Measurements from ENCODE around the gene AKIP1. TPM values are rescaled to one million over a fixed set of nuclear protein-coding genes. Genes with fewer than 3 reads are reported as not detected.
"Not testable (repeated sequence)": the region's sequence is repeated elsewhere in the genome, so short reads cannot be mapped to it uniquely, and the experiment has no call there.

Gene AKIP1
- polyA plus RNA-seq, 3 donors, result 8.7 to 18.9 (median 18.7) TPM

DNA sequence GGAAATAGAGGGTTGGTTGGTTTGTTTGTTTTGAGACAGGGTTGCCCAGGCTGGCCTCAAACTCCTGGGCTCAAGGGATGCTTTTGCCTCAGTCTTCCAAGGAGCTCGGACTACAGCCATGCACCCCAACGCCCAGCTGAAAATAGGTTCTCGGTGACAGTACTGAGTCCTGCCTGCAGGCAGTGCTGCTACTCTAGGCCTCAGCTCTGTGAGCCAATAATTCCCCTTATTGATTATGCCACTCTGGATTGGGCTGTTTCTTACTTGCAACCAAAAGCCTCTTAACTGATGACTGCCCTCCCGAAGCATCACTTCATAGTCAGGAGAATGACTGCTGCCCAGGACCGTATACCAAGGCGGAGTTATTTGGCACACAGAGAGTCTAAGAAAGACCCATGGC is 22.9 kb downstream of the AKIP1 start:
- intact Hi-C loops (cut with micrococcal nuclease), result no loop called here
- H3K36me3 Mint-ChIP-seq, result no peaks in the 10 kb centered on the region
- Histone ChIP-seq H2AFZ (ENCODE audit: insufficient read depth, low read depth, low read length, poor library complexity, severe bottlenecking) (no peak overlapping the region), H3K79me2 (ENCODE audit: insufficient read depth, low read length) (no peaks in the 10 kb centered on the region), H3K27me3 (ENCODE audit: control insufficient read depth in 2 of 2, insufficient read depth in 2 of 2, low read length in 2 of 2) (no peaks in the 10 kb centered on the region), H3K4me1 (ENCODE audit: control insufficient read depth in 1 of 2, insufficient read depth in 2 of 2, low read length in 2 of 2) (no peaks in the 10 kb centered on the region), H3K4me2 (replicated peaks; ENCODE audit: extremely low read depth, low read length, poor library complexity, severe bottlenecking) (no peak overlapping the region), H3K27ac (ENCODE audit: low read depth in 1 of 2, low read length in 2 of 2) (no peak overlapping the region), H3K4me3 (replicated peaks in 1 of 3; ENCODE audit: low read depth in 2 of 3, low read length in 3 of 3) (no peak overlapping the region), H3K9ac (ENCODE audit: insufficient read depth, low read length, poor library complexity, severe bottlenecking) (no peak overlapping the region), H3K9me3 (replicated peaks in 1 of 2; ENCODE audit: control insufficient read depth in 1 of 2, insufficient read depth in 1 of 2, low read length in 2 of 2) (no peaks in the 10 kb centered on the region), H3K36me3 (replicated peaks in 1 of 2; ENCODE audit: control insufficient read depth in 1 of 2, insufficient read depth in 2 of 2, low read length in 2 of 2) (no peaks in the 10 kb centered on the region), H4K20me1 (ENCODE audit: insufficient read depth, low read length) (no peaks in the 10 kb centered on the region)
- H3K9me3 Mint-ChIP-seq, result no peaks in the 10 kb centered on the region
- peaks cover 0 to 5% (median 2%) of the 10 kb centered on the region in 3 donors for H3K27me3 Mint-ChIP-seq (ENCODE audit: low read depth in 3 of 3)
- no peak overlapping the region for H3K4me3 Mint-ChIP-seq
- WGBS (ENCODE audit: insufficient coverage), result 94% methylated on average over 6 of the region's 6 CpGs
- no peak for DNase-seq
- H3K4me1 Mint-ChIP-seq, result no peaks in the 10 kb centered on the region
- TF ChIP-seq, protein P1, sequence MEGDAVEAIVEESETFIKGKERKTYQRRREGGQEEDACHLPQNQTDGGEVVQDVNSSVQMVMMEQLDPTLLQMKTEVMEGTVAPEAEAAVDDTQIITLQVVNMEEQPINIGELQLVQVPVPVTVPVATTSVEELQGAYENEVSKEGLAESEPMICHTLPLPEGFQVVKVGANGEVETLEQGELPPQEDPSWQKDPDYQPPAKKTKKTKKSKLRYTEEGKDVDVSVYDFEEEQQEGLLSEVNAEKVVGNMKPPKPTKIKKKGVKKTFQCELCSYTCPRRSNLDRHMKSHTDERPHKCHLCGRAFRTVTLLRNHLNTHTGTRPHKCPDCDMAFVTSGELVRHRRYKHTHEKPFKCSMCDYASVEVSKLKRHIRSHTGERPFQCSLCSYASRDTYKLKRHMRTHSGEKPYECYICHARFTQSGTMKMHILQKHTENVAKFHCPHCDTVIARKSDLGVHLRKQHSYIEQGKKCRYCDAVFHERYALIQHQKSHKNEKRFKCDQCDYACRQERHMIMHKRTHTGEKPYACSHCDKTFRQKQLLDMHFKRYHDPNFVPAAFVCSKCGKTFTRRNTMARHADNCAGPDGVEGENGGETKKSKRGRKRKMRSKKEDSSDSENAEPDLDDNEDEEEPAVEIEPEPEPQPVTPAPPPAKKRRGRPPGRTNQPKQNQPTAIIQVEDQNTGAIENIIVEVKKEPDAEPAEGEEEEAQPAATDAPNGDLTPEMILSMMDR (IDR thresholded peaks at IDR 0.05), result no peak
- no peak overlapping the region for H3K27ac Mint-ChIP-seq

DNA sequence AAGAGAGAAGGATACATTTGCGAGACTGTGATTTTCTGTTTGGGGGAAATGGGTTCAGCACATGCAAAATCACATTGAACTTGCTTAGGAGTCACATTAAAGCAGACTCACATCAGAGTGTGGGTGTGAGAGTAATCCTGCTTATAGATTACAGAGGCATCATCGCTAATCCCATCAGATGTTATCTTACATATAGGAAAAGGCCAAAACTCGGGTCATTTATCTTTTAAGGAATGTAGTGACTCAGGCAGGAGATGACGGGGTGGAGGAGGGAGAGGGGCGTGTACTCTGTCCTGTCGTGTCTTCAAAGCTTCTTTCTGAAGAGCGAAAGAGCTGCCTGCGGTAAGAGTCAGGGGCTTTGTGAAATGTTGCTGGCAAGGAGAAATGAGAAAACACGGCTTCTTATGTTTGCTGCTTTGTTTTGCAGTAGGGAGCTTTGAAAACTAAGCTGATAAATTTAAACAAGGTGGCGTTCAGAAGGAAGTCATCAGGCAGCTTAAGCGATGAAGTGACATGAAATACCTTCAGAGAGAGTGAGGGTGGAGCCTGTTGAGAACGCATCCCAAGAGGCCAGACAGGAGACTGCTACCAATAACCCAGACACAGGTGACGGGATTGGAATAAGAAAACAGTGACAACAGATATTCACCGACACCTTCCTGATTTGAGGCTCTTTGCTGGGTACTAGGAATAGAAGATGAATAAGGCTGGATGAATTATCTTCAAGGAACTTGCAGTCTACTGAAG is 23.9 kb downstream of the AKIP1 start:
- TF ChIP-seq, protein P1 (IDR thresholded peaks at IDR 0.05), result no peak
- Mint-ChIP-seq H3K36me3 (no peaks in the 10 kb centered on the region), H3K27me3 (ENCODE audit: low read depth in 3 of 3) (peaks cover 0 to 2% (median 2%) of the 10 kb centered on the region in 3 donors), H3K4me3 (no peak overlapping the region), H3K9me3 (no peaks in the 10 kb centered on the region), H3K27ac (no peak overlapping the region), H3K4me1 (no peaks in the 10 kb centered on the region)
- Histone ChIP-seq H3K79me2 (ENCODE audit: insufficient read depth, low read length) (no peaks in the 10 kb centered on the region), H3K36me3 (replicated peaks in 1 of 2; ENCODE audit: control insufficient read depth in 1 of 2, insufficient read depth in 2 of 2, low read length in 2 of 2) (no peaks in the 10 kb centered on the region), H3K27ac (ENCODE audit: low read depth in 1 of 2, low read length in 2 of 2) (no peak overlapping the region), H3K9ac (ENCODE audit: insufficient read depth, low read length, poor library complexity, severe bottlenecking) (no peak overlapping the region), H3K4me2 (replicated peaks; ENCODE audit: extremely low read depth, low read length, poor library complexity, severe bottlenecking) (no peak overlapping the region), H3K4me1 (ENCODE audit: control insufficient read depth in 1 of 2, insufficient read depth in 2 of 2, low read length in 2 of 2) (no peaks in the 10 kb centered on the region), H3K9me3 (replicated peaks in 1 of 2; ENCODE audit: control insufficient read depth in 1 of 2, insufficient read depth in 1 of 2, low read length in 2 of 2) (no peaks in the 10 kb centered on the region), H2AFZ (ENCODE audit: insufficient read depth, low read depth, low read length, poor library complexity, severe bottlenecking) (no peak overlapping the region), H3K27me3 (ENCODE audit: control insufficient read depth in 2 of 2, insufficient read depth in 2 of 2, low read length in 2 of 2) (no peaks in the 10 kb centered on the region), H4K20me1 (ENCODE audit: insufficient read depth, low read length) (no peaks in the 10 kb centered on the region), H3K4me3 (replicated peaks in 1 of 3; ENCODE audit: low read depth in 2 of 3, low read length in 3 of 3) (no peak overlapping the region)
- no peak for DNase-seq
- intact Hi-C loops (cut with micrococcal nuclease), result no loop called here
- WGBS (ENCODE audit: insufficient coverage), result 89% methylated on average over 13 of the region's 14 CpGs

DNA sequence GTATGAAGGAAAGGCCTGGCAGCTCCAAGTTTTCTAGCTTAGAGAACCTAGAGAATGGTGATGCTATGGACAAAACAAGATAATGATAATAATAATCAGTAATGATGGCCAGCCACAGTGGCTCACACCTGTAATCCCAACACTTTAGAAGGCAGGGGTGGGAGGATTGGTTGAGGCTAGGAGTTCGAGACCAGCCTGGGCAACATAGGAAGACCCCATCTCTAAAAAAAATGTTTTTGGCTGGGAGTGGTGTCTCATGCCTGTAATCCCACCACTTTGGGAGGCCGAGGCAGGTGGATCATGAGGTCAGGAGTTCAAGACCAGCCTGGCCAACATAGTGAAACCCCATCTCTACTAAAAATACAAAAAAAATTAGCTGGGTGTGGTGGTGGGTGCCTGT is 24.8 kb downstream of the AKIP1 start:
- H3K27me3 ChIP-seq (ENCODE audit: control insufficient read depth in 2 of 2, insufficient read depth in 2 of 2, low read length in 2 of 2); H3K79me2 ChIP-seq (ENCODE audit: insufficient read depth, low read length); H3K27ac ChIP-seq (ENCODE audit: low read depth in 1 of 2, low read length in 2 of 2); H3K27me3 Mint-ChIP-seq (ENCODE audit: low read depth in 3 of 3); H3K9ac ChIP-seq (ENCODE audit: insufficient read depth, low read length, poor library complexity, severe bottlenecking); H3K36me3 Mint-ChIP-seq; intact Hi-C loops (cut with micrococcal nuclease); H3K9me3 ChIP-seq (replicated peaks in 1 of 2; ENCODE audit: control insufficient read depth in 1 of 2, insufficient read depth in 1 of 2, low read length in 2 of 2); H3K36me3 ChIP-seq (replicated peaks in 1 of 2; ENCODE audit: control insufficient read depth in 1 of 2, insufficient read depth in 2 of 2, low read length in 2 of 2); H3K4me3 Mint-ChIP-seq; H3K4me1 Mint-ChIP-seq; H3K4me2 ChIP-seq (replicated peaks; ENCODE audit: extremely low read depth, low read length, poor library complexity, severe bottlenecking); H2AFZ ChIP-seq (ENCODE audit: insufficient read depth, low read depth, low read length, poor library complexity, severe bottlenecking); H3K9me3 Mint-ChIP-seq; H3K4me3 ChIP-seq (replicated peaks in 1 of 3; ENCODE audit: low read depth in 2 of 3, low read length in 3 of 3); H3K4me1 ChIP-seq (ENCODE audit: control insufficient read depth in 1 of 2, insufficient read depth in 2 of 2, low read length in 2 of 2); H3K27ac Mint-ChIP-seq; H4K20me1 ChIP-seq (ENCODE audit: insufficient read depth, low read length); DNase-seq: not testable (repeated sequence)
- no CpG with 5 or more reads among the region's 2 CpGs for WGBS (ENCODE audit: insufficient coverage)

All from CD14-positive monocyte (primary cell).